CD4-positive, alpha-beta T cell treated with Interleukin-4 for 1 hour (primary cell): ENCODE data around the gene TCEAL7.

ENCODE experiments used
- DNase-seq, 2 donors: peaks; one replicate each; pipeline ENCODE4 v3.0.0-alpha.2; 2020 to 2022

Gene TCEAL7

DNA sequence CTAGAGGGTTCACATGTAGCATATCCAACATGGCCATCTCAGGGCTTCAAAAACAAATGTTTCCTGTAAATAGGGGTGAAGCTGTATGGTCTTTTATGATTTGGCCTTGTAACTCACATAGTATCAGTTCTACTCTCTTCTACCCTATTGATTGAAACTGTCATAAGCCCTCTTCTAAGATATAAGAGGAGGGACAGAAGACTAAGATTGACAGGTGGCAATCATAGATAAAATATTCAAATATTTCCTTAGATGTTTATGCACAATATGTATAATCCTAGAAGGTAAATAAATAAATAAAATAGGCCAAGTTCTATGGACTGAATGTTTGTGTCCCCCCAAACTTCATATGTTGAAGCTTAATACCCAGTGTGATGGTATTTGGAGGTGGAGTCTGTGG, 39.4 kb downstream of the TCEAL7 start:
- DNase-seq = no peak

DNA sequence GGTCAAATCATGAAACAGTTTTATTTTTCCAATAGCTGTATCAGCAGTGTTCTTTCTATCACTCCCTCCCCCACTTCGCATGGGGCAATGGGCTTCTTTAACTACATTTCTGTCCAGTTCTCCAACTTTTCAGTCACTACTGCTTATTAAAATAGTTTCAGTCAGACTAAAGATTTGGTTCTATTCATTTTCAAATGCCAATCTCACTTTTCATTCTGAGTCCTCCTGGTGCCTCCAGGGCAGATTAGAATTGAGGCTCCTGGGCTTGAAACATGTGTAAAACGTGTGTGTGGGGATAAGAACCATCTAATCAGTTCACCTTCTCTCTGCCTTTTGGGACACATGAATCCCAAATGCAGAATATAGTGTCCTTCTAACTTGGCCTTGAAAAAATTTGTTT, 42.8 kb downstream of the TCEAL7 start:
- DNase-seq = no peak

DNA sequence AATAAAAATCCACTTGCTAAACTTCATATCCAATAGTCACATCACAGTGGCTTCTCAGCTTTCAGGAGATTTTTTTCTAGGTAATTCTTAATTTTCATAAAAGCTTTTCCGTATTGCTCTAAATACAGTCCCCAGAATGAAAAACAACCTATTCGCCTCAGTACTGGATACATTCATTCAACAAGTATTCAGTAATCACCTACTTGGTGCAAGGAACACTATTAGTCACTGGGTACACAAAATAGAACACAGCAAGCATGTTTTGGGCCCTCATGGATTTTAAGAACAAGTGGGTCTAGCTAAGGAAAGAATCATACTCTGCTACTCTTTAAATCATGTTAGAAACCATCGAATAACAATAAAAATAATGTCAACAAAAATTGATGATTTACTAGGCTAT, 43.5 kb downstream of the TCEAL7 start:
- DNase-seq = no peak

DNA sequence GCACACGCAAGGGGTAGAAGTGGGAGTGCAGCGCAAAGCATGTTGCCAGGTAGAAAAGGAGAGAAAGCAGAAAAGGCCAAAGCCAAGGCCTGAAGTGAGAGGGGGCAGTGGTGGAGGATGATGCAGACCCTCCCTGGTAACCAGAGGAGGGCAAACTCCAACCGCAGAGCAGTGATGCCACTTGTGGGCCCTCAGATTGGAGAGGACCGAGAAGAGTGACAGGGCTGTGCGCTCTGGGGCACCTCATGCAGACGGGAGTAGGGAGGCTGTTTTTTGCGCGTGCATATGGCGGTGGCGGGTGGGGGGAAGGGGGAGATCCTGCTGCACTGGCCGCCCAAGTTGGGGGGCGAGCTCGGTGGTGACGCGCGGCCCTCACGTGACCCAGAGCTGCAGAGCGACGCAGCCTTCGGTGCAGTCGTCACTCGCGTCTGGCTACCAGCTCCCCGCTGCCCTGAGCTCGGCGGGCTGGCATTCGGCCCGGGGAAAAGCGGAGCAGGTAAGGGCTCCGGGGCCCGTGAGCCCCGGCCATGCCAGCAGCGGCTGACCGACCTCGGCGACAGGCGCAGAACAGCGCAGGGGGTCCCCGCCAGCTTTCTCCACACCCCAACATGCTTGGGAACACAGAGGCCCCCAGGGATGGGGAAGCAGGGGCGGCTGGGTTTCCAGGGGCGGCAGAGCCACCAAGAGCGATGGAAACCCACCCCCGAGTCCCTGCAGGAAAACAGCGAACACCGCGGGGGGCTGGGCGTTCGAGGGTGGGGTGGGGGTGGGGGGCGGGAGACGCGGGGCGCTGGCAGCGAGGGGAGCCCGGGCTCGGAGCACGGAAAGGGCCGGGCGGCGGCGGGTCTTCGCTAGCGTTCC, 46.3 kb downstream of the TCEAL7 start, which contains the start of gene BEX3:
Gene BEX3, plus strand, starts transcription at position 421 of the 861 bp plus-strand sequence. CDS start 984 bp downstream, outside the sequence.
- peak; percentile 6 to 29 for DNase-seq

DNA sequence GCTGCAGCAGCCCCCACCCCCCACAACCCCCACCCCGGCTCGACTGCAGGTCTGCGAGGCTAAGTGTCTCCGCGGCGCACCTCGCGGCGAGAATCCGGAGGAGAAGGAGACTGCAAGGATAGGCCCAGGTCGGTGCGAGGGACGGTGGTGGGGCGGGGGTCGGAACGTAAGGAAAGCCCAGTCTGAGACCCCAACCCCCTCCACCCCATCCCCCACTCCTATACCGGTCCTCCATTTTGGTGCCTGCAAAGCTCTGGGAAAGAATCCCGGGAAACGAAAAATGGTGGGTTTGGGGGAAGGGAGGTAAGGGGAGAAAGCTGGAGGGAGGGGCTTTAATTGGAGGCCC, 46.9 kb downstream of the TCEAL7 start:
- DNase-seq = no peak

DNA sequence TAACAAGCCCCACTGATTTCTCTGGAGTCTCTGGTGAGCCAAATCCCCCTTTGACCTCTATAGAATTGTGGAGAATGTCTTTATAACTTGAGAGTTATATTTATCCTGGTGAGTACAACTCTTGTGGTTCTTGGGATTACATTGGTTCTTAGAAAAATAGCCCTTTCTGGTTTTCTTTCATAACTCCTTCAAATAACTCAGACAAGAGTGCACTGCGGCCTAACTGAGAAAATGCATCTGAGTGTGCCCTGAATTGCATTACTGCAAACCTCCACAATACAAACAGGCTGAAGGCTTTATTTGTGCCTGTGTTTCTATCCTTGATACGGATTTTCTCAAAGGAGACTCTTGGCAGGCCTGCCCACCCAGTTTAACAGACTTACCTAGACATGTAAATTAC, 49.0 kb downstream of the TCEAL7 start:
- no peak for DNase-seq
